Endothelial cell of umbilical vein (primary cell): ENCODE data around the gene FBN2. TPM values are rescaled to one million over a fixed set of nuclear protein-coding genes. Genes with fewer than 3 reads are reported as not detected.

Experiments used
- BruUV-seq: library from RNA; stranded (reverse); fragments of 400-500 nt; replicated peaks from 2 replicates; lab custom pipeline; 2021; lab: Mats Ljungman, UMichigan
- CTCF ChIA-PET: fragments of 300-600, 350-600 bp; sonication (Branson Sonifier 250); formaldehyde crosslinking; loops from one replicate; lab custom pipeline; 2021; ENCODE audit warnings: antibody characterized with exemption, inconsistent platforms; lab: Charles Lee
- POLR2A ChIA-PET: fragments of 300-600, 350-600 bp; sonication (Branson Sonifier 250); formaldehyde crosslinking; loops from one replicate; lab custom pipeline; 2021; ENCODE audit warnings: antibody characterized with exemption, inconsistent platforms; lab: Charles Lee
- DNase-seq: peaks from one replicate; pipeline ENCODE4 v3.0.0-alpha.2; 2011; ENCODE audit warnings: low read depth, low spot score
- FAIRE-seq: peaks from 2 replicates; lab custom pipeline; 2011; peaks lifted over from hg19 to GRCh38; lab: Jason Lieb, UNC
- H2AFZ ChIP-seq: 2 replicates; pipeline ENCODE4 v1.6.0; 2012; ENCODE audit warnings: low read depth, low read length, control low read depth, inconsistent platforms
- H3K27ac ChIP-seq: 2 replicates; pipeline ENCODE4 v1.5.1; 2011; ENCODE audit warnings: low read depth, mild to moderate bottlenecking, control low read depth, low read length, moderate library complexity; ENCODE audit not compliant: insufficient read depth
- H3K27me3 ChIP-seq, 2 experiments: 2 replicates each; pipeline versions ENCODE4 v1.6.0 to v1.6.1; 2011; ENCODE audit warnings: low read length in 2 of 2, mixed read lengths in 1 of 2; ENCODE audit not compliant: control insufficient read depth in 2 of 2, insufficient read depth in 2 of 2
- H3K36me3 ChIP-seq, 2 experiments: 2 replicates in 1 of 2; 3 replicates in 1 of 2; pipeline ENCODE4 v1.5.1; 2011; ENCODE audit warnings: low read length in 2 of 2, mild to moderate bottlenecking in 1 of 2, moderate library complexity in 1 of 2; ENCODE audit not compliant: control insufficient read depth in 2 of 2, insufficient read depth in 2 of 2; ENCODE audit errors: extremely low read depth in 1 of 2
- H3K4me1 ChIP-seq: 3 replicates; pipeline ENCODE4 v1.5.1; 2011; ENCODE audit warnings: mild to moderate bottlenecking, low read length; ENCODE audit not compliant: control insufficient read depth, insufficient read depth; ENCODE audit errors: extremely low read depth
- H3K4me2 ChIP-seq: 2 replicates; pipeline ENCODE4 v1.6.1; 2011; ENCODE audit warnings: low read length, control low read depth, mixed read lengths; ENCODE audit not compliant: insufficient read depth
- H3K4me3 ChIP-seq, 3 experiments: fragments of 200-600 bp in 1 of 3; sonication (generic), shearing (Covaris generic) in 1 of 3; replicated peaks in 1 of 3; 2 replicates each; pipeline ENCODE4 v1.5.1; 2011 to 2016; ENCODE audit warnings: control low read depth in 3 of 3, low read length in 3 of 3, mild to moderate bottlenecking in 2 of 3, inconsistent platforms in 1 of 3, low read depth in 1 of 3, moderate library complexity in 1 of 3; ENCODE audit not compliant: insufficient read depth in 1 of 3
- H3K79me2 ChIP-seq: 2 replicates; pipeline ENCODE4 v1.6.0; 2012; ENCODE audit warnings: low read length, inconsistent platforms; ENCODE audit not compliant: control insufficient read depth, insufficient read depth
- H3K9ac ChIP-seq: replicated peaks from 2 replicates; pipeline ENCODE3; 2011; ENCODE audit warnings: low read length, control low read depth; ENCODE audit not compliant: insufficient read depth; ENCODE audit errors: extremely low read depth
- H3K9me1 ChIP-seq: replicated peaks from 3 replicates; pipeline ENCODE4 v1.6.0; 2011; ENCODE audit warnings: mild to moderate bottlenecking, low read length; ENCODE audit not compliant: control insufficient read depth, insufficient read depth; ENCODE audit errors: extremely low read depth
- H3K9me3 ChIP-seq: replicated peaks from 2 replicates; pipeline ENCODE4 v1.5.1; 2012; ENCODE audit warnings: low read length, inconsistent platforms; ENCODE audit not compliant: control insufficient read depth, insufficient read depth
- H4K20me1 ChIP-seq: replicated peaks from 2 replicates; pipeline ENCODE3; 2011; ENCODE audit warnings: mild to moderate bottlenecking, low read length; ENCODE audit not compliant: control insufficient read depth, insufficient read depth; ENCODE audit errors: extremely low read depth
- EZH2 ChIP-seq: IDR thresholded peaks from 2 replicates; pipeline ENCODE4 v1.6.1; 2012; ENCODE audit warnings: borderline replicate concordance, low read depth, mild to moderate bottlenecking, moderate library complexity, low read length, inconsistent platforms; ENCODE audit not compliant: severe bottlenecking
- FOS ChIP-seq: IDR thresholded peaks from 2 replicates; pipeline ENCODE4 v1.6.1; 2011; ENCODE audit warnings: mild to moderate bottlenecking, low read length, moderate library complexity, borderline replicate concordance; ENCODE audit not compliant: insufficient read depth
- GATA2 ChIP-seq: IDR thresholded peaks from 2 replicates; pipeline ENCODE4 v1.7.0; 2011; ENCODE audit warnings: low read depth, mild to moderate bottlenecking, moderate library complexity, mixed read lengths, low read length; ENCODE audit not compliant: insufficient read length, insufficient read depth
- JUN ChIP-seq: IDR thresholded peaks from 2 replicates; pipeline ENCODE4 v1.6.1; 2011; ENCODE audit warnings: borderline replicate concordance, low read depth; ENCODE audit not compliant: insufficient read length, insufficient read depth
- MYC ChIP-seq: IDR thresholded peaks from one replicate; pipeline ENCODE4 v1.6.1; 2011; ENCODE audit warnings: mild to moderate bottlenecking, low read depth, low read length
- POLR2A ChIP-seq: IDR thresholded peaks from 2 replicates; pipeline ENCODE4 v1.6.1; 2012; ENCODE audit warnings: low read depth, mild to moderate bottlenecking, control low read depth, low read length
- POLR2AphosphoS5 ChIP-seq: IDR thresholded peaks from 2 replicates; pipeline ENCODE4 v1.6.1; 2012; ENCODE audit warnings: low read depth, mild to moderate bottlenecking, control low read depth, low read length, moderate library complexity; ENCODE audit not compliant: insufficient read depth
- dilution Hi-C: fragments of 300-500 bp; cut with MboI; formaldehyde crosslinking; loops from one replicate; pipeline ENCODE4 v1.15.0; 2019; ENCODE audit warnings: low sequenced_read_pairs; ENCODE audit not compliant: extremely low pct_ligation_motif_present
- intact Hi-C: fragments of 100-400 bp; cut with micrococcal nuclease; formaldehyde crosslinking; loops from one replicate; pipeline ENCODE4 v1.10.0; 2022
- polyA plus RNA-seq, 4 experiments: library from polyadenylated mRNA; depleted of rRNA in 3 of 4; stranded (reverse) in 3 of 4; unstranded in 1 of 4; fragments of >200 nt; gene quantifications; 2 replicates each; pipeline versions ENCODE4 v1.2.1 to v1.2.3, GENCODE V29; 2011 to 2012; ENCODE audit warnings: missing spikeins in 1 of 4
- total RNA-seq: library from RNA; stranded (reverse); gene quantifications from 2 replicates; pipeline ENCODE4 v1.2.3, GENCODE V29; 2021
- TF ChIP-seq, protein P1 (sequence below), 2 donors: IDR thresholded peaks; 1 replicate in 1 of 2; 2 replicates in 1 of 2; pipeline ENCODE4 v1.5.1; 2011; ENCODE audit warnings: low read length in 2 of 2, mild to moderate bottlenecking in 2 of 2, moderate library complexity in 2 of 2, control low read depth in 1 of 2, inconsistent platforms in 1 of 2, low read depth in 1 of 2; ENCODE audit not compliant: insufficient read depth in 1 of 2; ENCODE audit errors: extremely low read depth in 1 of 2
- TF ChIP-seq, protein P2 (sequence below): IDR thresholded peaks from 2 replicates; pipeline ENCODE4 v1.6.1; 2011; ENCODE audit not compliant: insufficient read depth, insufficient read length

FBN2 gene
- total and polyA plus RNA-seq, 2 donors (not counting 3 experiments of a cell fraction or from before 2014, with no cell fraction given), result 21.8 to 57.4 TPM

GRCh38 chr5:128318691-128319090 is 219.4 kb downstream of the FBN2 start:
- Histone ChIP-seq H3K9me1 (no peaks in the 10 kb centered on the region), H3K36me3 (no peaks in the 10 kb centered on the region), H4K20me1 (no peaks in the 10 kb centered on the region), H3K9me3 (no peaks in the 10 kb centered on the region), H3K27ac (no peak overlapping the region), H3K4me2 (no peak overlapping the region), H3K4me3 (no peak overlapping the region), H2AFZ (no peak overlapping the region), H3K9ac (no peak overlapping the region), H3K4me1 (no peaks in the 10 kb centered on the region), H3K27me3 (no peaks in the 10 kb centered on the region), H3K79me2 (no peaks in the 10 kb centered on the region)
- ChIA-PET CTCF (no interaction called here), POLR2A (no interaction called here)
- no peak for DNase-seq
- TF ChIP-seq FOS (no peak), EZH2 (no peak), POLR2AphosphoS5 (no peak), JUN (no peak), GATA2 (no peak), POLR2A (no peak), MYC (no peak)
- TF ChIP-seq, protein P1, sequence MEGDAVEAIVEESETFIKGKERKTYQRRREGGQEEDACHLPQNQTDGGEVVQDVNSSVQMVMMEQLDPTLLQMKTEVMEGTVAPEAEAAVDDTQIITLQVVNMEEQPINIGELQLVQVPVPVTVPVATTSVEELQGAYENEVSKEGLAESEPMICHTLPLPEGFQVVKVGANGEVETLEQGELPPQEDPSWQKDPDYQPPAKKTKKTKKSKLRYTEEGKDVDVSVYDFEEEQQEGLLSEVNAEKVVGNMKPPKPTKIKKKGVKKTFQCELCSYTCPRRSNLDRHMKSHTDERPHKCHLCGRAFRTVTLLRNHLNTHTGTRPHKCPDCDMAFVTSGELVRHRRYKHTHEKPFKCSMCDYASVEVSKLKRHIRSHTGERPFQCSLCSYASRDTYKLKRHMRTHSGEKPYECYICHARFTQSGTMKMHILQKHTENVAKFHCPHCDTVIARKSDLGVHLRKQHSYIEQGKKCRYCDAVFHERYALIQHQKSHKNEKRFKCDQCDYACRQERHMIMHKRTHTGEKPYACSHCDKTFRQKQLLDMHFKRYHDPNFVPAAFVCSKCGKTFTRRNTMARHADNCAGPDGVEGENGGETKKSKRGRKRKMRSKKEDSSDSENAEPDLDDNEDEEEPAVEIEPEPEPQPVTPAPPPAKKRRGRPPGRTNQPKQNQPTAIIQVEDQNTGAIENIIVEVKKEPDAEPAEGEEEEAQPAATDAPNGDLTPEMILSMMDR (IDR thresholded peaks at IDR 0.05; ENCODE audit: extremely low read depth in 1 of 2, insufficient read depth in 1 of 2, low read depth in 1 of 2, low read length in 2 of 2), result no peak
- TF ChIP-seq, protein P2, sequence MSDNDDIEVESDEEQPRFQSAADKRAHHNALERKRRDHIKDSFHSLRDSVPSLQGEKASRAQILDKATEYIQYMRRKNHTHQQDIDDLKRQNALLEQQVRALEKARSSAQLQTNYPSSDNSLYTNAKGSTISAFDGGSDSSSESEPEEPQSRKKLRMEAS, result no peak
- BruUV-seq, result no TSS peak
- dilution Hi-C loops (no loop called here), intact Hi-C loops (no loop called here)
- no peak for FAIRE-seq
